Amygdala (tissue), 56 donors: Measurements from ENCODE around the gene RPS6KB2.
A peak's percentile ranks its signal among the peaks of the same experiment; 100 is the strongest.

Source experiments
- DNase-seq, 56 donors: peaks; one replicate each; lab custom pipeline; 2025; lab: John Stamatoyannopoulos, UW

The RPS6KB2 gene

GRCh38 chr11:67439321-67440228 is 11.3 kb downstream of the RPS6KB2 start:
- DNase-seq, result peak in 11 of 56 donors; percentile 5 to 71 (median 37)

GRCh38 chr11:67440229-67441097 is 12.2 kb downstream of the RPS6KB2 start:
- DNase-seq, result no peak

- DNase-seq, result no peak
These were observed 12.8 kb downstream of the RPS6KB2 start for GRCh38 chr11:67441098-67441563.

GRCh38 chr11:67441731-67442351 is 13.5 kb downstream of the RPS6KB2 start:
- DNase-seq, result no peak

- DNase-seq, result no peak
These were observed 14.5 kb downstream of the RPS6KB2 start for GRCh38 chr11:67442504-67443404.

GRCh38 chr11:67445515-67445914 is 17.2 kb downstream of the RPS6KB2 start:
- no peak for DNase-seq

GRCh38 chr11:67448220-67448609 is 19.9 kb downstream of the RPS6KB2 start:
- no peak for DNase-seq

GRCh38 chr11:67449116-67449844 is 21.0 kb downstream of the RPS6KB2 start:
- DNase-seq, result peak in 1 of 56 donors; percentile 25

- no peak for DNase-seq
These were observed 22.7 kb downstream of the RPS6KB2 start for GRCh38 chr11:67450796-67451657.

- no peak for DNase-seq
These were observed 23.3 kb downstream of the RPS6KB2 start for GRCh38 chr11:67451658-67451976.

- DNase-seq, result peak in 7 of 56 donors; percentile 16 to 73 (median 31)
These were observed 24.1 kb downstream of the RPS6KB2 start, which contains the start of gene GPR152 for GRCh38 chr11:67452141-67452952. Gene GPR152, minus strand, starts transcription at chr11:67452729. Its CDS starts 5 bp downstream, at chr11:67452724.

- DNase-seq, result no peak
These were observed 25.8 kb downstream of the RPS6KB2 start for GRCh38 chr11:67453816-67454732.

GRCh38 chr11:67455054-67455453 is 26.8 kb downstream of the RPS6KB2 start, which contains the start of gene CABP4:
Gene CABP4, plus strand, starts transcription at chr11:67455354. Its CDS starts 70 bp downstream, at chr11:67455424.
- no peak for DNase-seq

GRCh38 chr11:67456068-67456705 is 27.9 kb downstream of the RPS6KB2 start:
- no peak for DNase-seq

- no peak for DNase-seq
These were observed 29.2 kb downstream of the RPS6KB2 start for GRCh38 chr11:67457453-67457852.
